Esophagus muscularis mucosa (tissue), 4 donors: ENCODE results near the gene BRIX1. TPM values are rescaled to one million over a fixed set of nuclear protein-coding genes. Genes with fewer than 3 reads are reported as not detected.
A peak's percentile ranks its signal among the peaks of the same experiment; 100 is the strongest.

Source experiments
- DNase-seq: peaks from one replicate; pipeline ENCODE4 v3.0.0-alpha.2; 2017; ENCODE audit errors: extremely low spot score
- H3K27ac ChIP-seq, 4 donors: fragments of 200-600 bp; sonication (generic); replicated peaks in 1 of 4; 1 replicate in 3 of 4; 2 replicates in 1 of 4; pipeline ENCODE4 v1.5.1; 2016 to 2019; ENCODE audit warnings: mild to moderate bottlenecking in 1 of 4
- H3K27me3 ChIP-seq, 4 donors: fragments of 200-600 bp; sonication (generic); one replicate each; pipeline versions ENCODE4 v1.5.1 to v1.6.0; 2016 to 2019
- H3K36me3 ChIP-seq, 4 donors: fragments of 200-600 bp; sonication (generic); one replicate each; pipeline ENCODE4 v1.5.1; 2016 to 2019
- H3K4me1 ChIP-seq, 4 donors: fragments of 200-600 bp; sonication (generic); one replicate each; pipeline ENCODE4 v1.5.1; 2016 to 2019
- H3K4me3 ChIP-seq, 4 donors: fragments of 200-600 bp; sonication (generic); 1 replicate in 2 of 4; 2 replicates in 2 of 4; pipeline ENCODE4 v1.5.1; 2016 to 2019; ENCODE audit warnings: mild to moderate bottlenecking in 4 of 4, moderate library complexity in 1 of 4
- H3K9me3 ChIP-seq, 4 donors: fragments of 200-600 bp; sonication (generic); 1 replicate in 3 of 4; 2 replicates in 1 of 4; pipeline ENCODE4 v1.5.1; 2016 to 2019
- EP300 ChIP-seq: sonication (generic); formaldehyde crosslinking; IDR thresholded peaks from one replicate; pipeline ENCODE4 v1.6.1; 2017; ENCODE audit warnings: antibody characterized with exemption
- POLR2A ChIP-seq: fragments of 450-650 bp; IDR thresholded peaks from one replicate; pipeline ENCODE4 v1.6.1; 2017; ENCODE audit warnings: antibody characterized with exemption, moderate library complexity, mild to moderate bottlenecking, low read depth
- POLR2AphosphoS5 ChIP-seq, 2 donors: sonication (generic); formaldehyde crosslinking; IDR thresholded peaks; one replicate each; pipeline ENCODE4 v1.6.1; 2017; ENCODE audit warnings: antibody characterized with exemption in 2 of 2
- WGBS: methylation state at CpG from one replicate; pipeline ENCODE4 v1.1.5; 2018; 5-methylcytosine and 5-hydroxymethylcytosine counted together
- intact Hi-C: fragments of 100-400 bp; cut with DNase I; formaldehyde crosslinking; loops from one replicate; pipeline ENCODE4 v1.15.1; 2023
- total RNA-seq, 4 donors: library from RNA; depleted of rRNA; stranded (reverse); fragments of >200 nt; gene quantifications; one replicate each; pipeline versions ENCODE4 v1.1.0 to v1.2.1, GENCODE V29; 2016
- TF ChIP-seq, protein P1 (sequence below), 3 experiments: fragments of 200-600 bp in 2 of 3; fragments of 450-650 bp in 1 of 3; sonication (generic) in 2 of 3; IDR thresholded peaks; one replicate each; pipeline ENCODE4 v1.5.1; 2017 to 2019; ENCODE audit warnings: antibody characterized with exemption in 3 of 3, mild to moderate bottlenecking in 2 of 3, moderate library complexity in 1 of 3

BRIX1 gene
- total RNA-seq, 4 donors from 2014 or later: 18.4 to 31.8 (median 19.8) TPM

DNA sequence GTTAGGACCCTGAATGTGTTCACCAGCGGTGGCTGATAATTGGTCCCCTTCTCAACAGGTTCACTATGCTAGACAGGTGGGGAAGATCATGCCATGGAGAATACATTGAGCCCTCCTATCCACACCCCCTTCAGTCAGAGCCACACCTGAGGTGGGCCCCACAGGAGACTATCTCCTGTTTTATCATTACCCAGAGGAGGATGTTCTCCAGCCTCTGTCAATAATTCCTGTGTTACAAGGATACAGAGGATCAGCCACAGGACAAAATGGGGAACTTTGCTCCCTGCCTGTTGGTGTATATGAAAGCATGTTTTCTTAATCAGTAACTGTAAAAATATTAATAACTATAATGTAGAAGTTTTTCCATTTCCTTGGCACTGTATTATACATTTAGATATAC is 26.1 kb upstream of the BRIX1 start:
- H3K4me1 ChIP-seq: no peaks in the 10 kb centered on the region
- WGBS: 88% methylated on average over 1 of the region's 1 CpG
- H3K27me3 ChIP-seq: no peaks in the 10 kb centered on the region
- no peaks in the 10 kb centered on the region for H3K36me3 ChIP-seq
- H3K4me3 ChIP-seq: no peak overlapping the region
- intact Hi-C loops: no loop called here
- TF ChIP-seq, protein P1, sequence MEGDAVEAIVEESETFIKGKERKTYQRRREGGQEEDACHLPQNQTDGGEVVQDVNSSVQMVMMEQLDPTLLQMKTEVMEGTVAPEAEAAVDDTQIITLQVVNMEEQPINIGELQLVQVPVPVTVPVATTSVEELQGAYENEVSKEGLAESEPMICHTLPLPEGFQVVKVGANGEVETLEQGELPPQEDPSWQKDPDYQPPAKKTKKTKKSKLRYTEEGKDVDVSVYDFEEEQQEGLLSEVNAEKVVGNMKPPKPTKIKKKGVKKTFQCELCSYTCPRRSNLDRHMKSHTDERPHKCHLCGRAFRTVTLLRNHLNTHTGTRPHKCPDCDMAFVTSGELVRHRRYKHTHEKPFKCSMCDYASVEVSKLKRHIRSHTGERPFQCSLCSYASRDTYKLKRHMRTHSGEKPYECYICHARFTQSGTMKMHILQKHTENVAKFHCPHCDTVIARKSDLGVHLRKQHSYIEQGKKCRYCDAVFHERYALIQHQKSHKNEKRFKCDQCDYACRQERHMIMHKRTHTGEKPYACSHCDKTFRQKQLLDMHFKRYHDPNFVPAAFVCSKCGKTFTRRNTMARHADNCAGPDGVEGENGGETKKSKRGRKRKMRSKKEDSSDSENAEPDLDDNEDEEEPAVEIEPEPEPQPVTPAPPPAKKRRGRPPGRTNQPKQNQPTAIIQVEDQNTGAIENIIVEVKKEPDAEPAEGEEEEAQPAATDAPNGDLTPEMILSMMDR (IDR thresholded peaks at IDR 0.05): no peak
- no peak for TF ChIP-seq EP300
- no peak for TF ChIP-seq POLR2A
- no peak for TF ChIP-seq POLR2AphosphoS5 (IDR thresholded peaks at IDR 0.05)
- no peaks in the 10 kb centered on the region for H3K9me3 ChIP-seq
- no peak overlapping the region for H3K27ac ChIP-seq
- no peak for DNase-seq

DNA sequence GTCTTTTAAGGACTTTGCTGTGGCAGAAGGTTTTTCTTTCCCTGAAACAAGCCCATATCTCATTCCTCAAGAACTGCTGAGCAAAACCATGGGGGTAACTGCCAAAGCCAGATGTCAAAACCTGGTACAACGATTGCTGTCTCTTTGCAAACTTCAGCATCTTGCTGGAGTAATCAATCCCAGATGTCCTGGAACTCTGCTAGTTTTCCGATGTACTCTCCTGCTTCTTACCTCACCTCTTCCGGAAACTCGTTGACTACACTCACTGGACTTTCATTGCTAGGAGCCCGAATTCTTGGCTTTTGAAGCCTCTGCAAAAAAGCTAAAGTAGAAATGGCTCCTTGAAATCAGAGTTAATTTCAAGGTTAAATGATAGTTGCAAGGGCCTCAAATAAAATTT is 23.5 kb upstream of the BRIX1 start:
- 55% methylated on average over 5 of the region's 5 CpGs for WGBS
- Histone ChIP-seq H3K27ac (no peak overlapping the region), H3K27me3 (no peaks in the 10 kb centered on the region), H3K36me3 (peaks cover 0 to 8% (median 0%) of the 10 kb centered on the region in 4 donors), H3K9me3 (no peaks in the 10 kb centered on the region), H3K4me1 (no peaks in the 10 kb centered on the region), H3K4me3 (no peak overlapping the region)
- intact Hi-C loops: loop anchor here (2.0 kb wide), 1 partner anchor 369 kb away; no protein-coding TSS in a partner anchor
- TF ChIP-seq, protein P1 (IDR thresholded peaks at IDR 0.05): no peak
- TF ChIP-seq POLR2AphosphoS5 (IDR thresholded peaks at IDR 0.05): peak in 1 of 2 donors; percentile 8
- no peak for DNase-seq

DNA sequence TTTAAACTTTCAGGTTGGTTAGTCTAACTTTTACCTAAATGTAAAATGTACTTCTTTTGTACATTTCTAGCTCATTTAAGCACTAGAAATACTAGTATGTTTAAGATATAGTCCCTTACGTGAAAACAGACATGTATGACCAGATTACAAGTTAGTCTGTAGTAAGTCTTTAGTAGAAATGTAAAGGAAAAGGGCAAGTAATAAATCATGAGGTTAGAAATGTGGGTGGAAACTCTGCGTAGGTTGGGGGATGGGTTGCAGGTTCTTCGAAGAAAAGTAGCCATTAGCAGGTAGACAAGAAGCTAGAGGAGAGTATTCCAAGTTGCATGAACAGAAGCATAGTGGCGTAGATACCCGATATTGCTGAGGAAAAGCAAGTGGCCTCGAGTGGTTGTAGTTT is 23.1 kb upstream of the BRIX1 start:
- WGBS: 89% methylated on average over 6 of the region's 6 CpGs
- Histone ChIP-seq H3K36me3 (peaks cover 0 to 8% (median 0%) of the 10 kb centered on the region in 4 donors), H3K27me3 (no peaks in the 10 kb centered on the region), H3K4me3 (no peak overlapping the region), H3K9me3 (no peaks in the 10 kb centered on the region), H3K27ac (no peak overlapping the region), H3K4me1 (no peaks in the 10 kb centered on the region)
- DNase-seq: no peak
- TF ChIP-seq EP300 (no peak), POLR2AphosphoS5 (IDR thresholded peaks at IDR 0.05) (no peak), POLR2A (no peak)
- TF ChIP-seq, protein P1 (IDR thresholded peaks at IDR 0.05): no peak
- intact Hi-C loops: loop anchor here (2.0 kb wide), 1 partner anchor 370 kb away; no protein-coding TSS in a partner anchor

DNA sequence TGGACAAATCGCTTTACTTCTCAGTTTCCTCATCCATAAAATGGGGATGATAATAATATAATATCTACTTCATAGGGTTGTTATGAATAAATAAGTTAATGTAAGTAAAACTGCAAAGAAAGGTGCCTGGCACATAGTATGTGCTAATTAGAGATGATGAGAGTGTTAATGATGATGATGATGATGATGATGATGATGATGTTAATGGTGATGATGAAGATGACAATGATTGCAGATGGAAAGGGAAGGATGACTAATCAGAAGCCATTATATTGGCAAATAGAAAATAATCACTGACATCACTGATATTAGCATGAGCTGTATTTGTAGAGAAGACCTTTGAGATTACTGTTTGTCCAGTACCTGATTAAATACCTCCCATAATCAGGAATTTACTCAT is 20.8 kb upstream of the BRIX1 start:
- no peaks in the 10 kb centered on the region for H3K9me3 ChIP-seq
- no peak overlapping the region for H3K4me3 ChIP-seq
- peaks cover 0 to 8% (median 0%) of the 10 kb centered on the region in 4 donors for H3K36me3 ChIP-seq
- peaks cover 0 to 4% (median 0%) of the 10 kb centered on the region in 4 donors for H3K4me1 ChIP-seq
- WGBS: 100% methylated on average over 1 of the region's 1 CpG
- no peak overlapping the region for H3K27ac ChIP-seq
- intact Hi-C loops: no loop called here
- no peaks in the 10 kb centered on the region for H3K27me3 ChIP-seq
- TF ChIP-seq EP300: no peak
- TF ChIP-seq POLR2AphosphoS5 (IDR thresholded peaks at IDR 0.05): no peak
- TF ChIP-seq POLR2A: no peak
- TF ChIP-seq, protein P1 (IDR thresholded peaks at IDR 0.05): no peak
- DNase-seq: no peak
